Psoas muscle (tissue), 8 donors: Measurements from ENCODE around the gene CD248. TPM values are rescaled to one million over a fixed set of nuclear protein-coding genes. Genes with fewer than 3 reads are reported as not detected.

Experiments
- ATAC-seq, 4 donors: fragments of 200-7000 bp; cut with Tn5 transposase; one replicate each; pipeline ENCODE4 v1.9.1; 2020; ENCODE audit warnings: moderate library complexity in 3 of 4, mild to moderate bottlenecking in 2 of 4
- DNase-seq, 2 donors: peaks; one replicate each; pipeline ENCODE4 v3.0.0-alpha.2; 2020
- H3K27ac ChIP-seq: fragments of 200-600 bp; one replicate; pipeline ENCODE4 v1.8.0; 2022
- H3K27me3 ChIP-seq, 3 donors: fragments of 200-600 bp in 1 of 3; one replicate each; pipeline versions ENCODE4 v1.6.1 to v1.8.0; 2013 to 2022; ENCODE audit warnings: low read length in 2 of 3, mild to moderate bottlenecking in 2 of 3, moderate library complexity in 1 of 3; ENCODE audit not compliant: insufficient read depth in 3 of 3
- H3K36me3 ChIP-seq, 2 donors: fragments of 200-600 bp in 1 of 2; one replicate each; pipeline versions ENCODE4 v1.6.1 to v1.8.0; 2013 to 2022; ENCODE audit warnings: low read depth in 1 of 2, mild to moderate bottlenecking in 1 of 2, moderate library complexity in 1 of 2; ENCODE audit not compliant: insufficient read depth in 1 of 2
- H3K4me1 ChIP-seq: fragments of 200-600 bp; one replicate; pipeline ENCODE4 v1.8.0; 2022
- H3K4me3 ChIP-seq: fragments of 200-600 bp; one replicate; pipeline ENCODE4 v1.8.0; 2022; ENCODE audit warnings: mild to moderate bottlenecking
- H3K9me3 ChIP-seq: fragments of 200-600 bp; one replicate; pipeline ENCODE4 v1.8.0; 2022
- WGBS, 3 donors: extraction: QIAGEN DNeasy Blood & Tissue Kit; methylation state at CpG; one replicate each; pipeline versions ENCODE4 v1.1.6 to v1.1.7; 2013; 5-methylcytosine and 5-hydroxymethylcytosine counted together
- intact Hi-C, 2 donors: fragments of 100-400 bp; cut with DNase I; formaldehyde crosslinking; loops; one replicate each; pipeline versions ENCODE4 v1.11.0 to v1.14.2; 2022
- polyA plus RNA-seq, 3 donors: library from polyadenylated mRNA; stranded (reverse); fragments of 200-250 nt; gene quantifications; one replicate each; pipeline ENCODE4 v1.2.3, GENCODE V29; 2013
- total RNA-seq, 4 donors: library from RNA; stranded (reverse); fragmentation: NEBNext Ultra II Directional in 2 of 4; extraction: Animal tissue kit (Norgen Biotek cat#: 25700) in 2 of 4; gene quantifications; one replicate each; pipeline versions ENCODE4 v1.2.1 to v1.2.4, GENCODE V29; 2021 to 2023
- TF ChIP-seq, protein P1 (sequence below): fragments of 200-600 bp; IDR thresholded peaks from one replicate; pipeline ENCODE4 v1.8.0; 2022; ENCODE audit warnings: antibody characterized with exemption
- donor health status: healthy with polysubstance abuse.
- donor health status: DM: no; HTN: no; CAD: no; lungs with moderate emphysema.
- donor health status: Bipolar disorder and iron deficiency.
- donor health status: healthy.
- donor health status: DM: yes; HTN: yes; CAD: no.
- donor health status: DM: no; HTN: no; CAD: no.
- donor health status: DM: no; HTN: no; CAD: no.
- donor health status: DM: yes; HTN: yes; CAD: no.

Gene CD248
- total and polyA plus RNA-seq, 7 donors, result 2.9 to 10.7 (median 8.8) TPM

DNA sequence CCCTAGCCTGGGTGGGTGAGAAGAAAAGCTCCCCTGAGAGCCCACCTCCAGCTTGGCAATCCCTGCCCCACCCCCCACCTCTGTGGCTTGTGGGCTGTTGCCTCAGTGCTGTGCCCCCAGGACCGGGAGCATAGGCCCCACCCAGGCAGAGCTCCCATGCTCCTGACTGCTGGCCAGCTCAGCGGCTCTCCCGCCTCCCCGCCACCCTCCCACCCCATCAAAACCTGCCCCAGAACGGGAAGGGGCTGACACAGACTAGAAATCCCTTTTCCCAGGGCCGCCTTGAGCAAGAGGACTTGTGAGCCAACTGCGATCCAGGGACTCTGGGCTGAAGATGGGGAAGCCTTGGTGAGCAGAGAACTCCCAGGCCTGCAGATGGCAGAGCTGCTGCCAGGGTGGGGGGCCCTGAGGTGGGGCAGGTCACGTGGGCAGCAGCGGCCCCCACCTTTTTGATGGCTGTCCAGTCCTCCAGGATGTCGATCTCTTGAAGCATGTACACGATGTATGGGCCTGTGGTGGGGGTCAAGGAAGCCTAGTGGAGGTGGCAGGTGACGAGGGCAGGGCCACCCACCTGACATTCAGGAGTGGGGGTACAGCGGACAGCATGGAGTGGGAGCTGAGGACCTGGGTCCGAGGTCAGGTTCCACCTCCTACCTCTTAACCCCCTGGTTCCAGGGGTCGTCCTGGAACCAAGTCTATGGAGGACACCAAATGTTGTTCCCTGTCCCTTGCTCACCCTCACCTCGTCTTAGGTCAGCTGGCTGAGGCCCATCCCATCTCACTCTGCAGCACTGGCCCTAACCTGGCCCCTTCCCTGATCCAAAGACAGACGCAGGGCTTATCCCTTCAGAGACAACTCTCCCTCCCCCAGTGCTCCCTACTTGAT lies 21.7 kb upstream of the CD248 start:
- Histone ChIP-seq H3K36me3 (peaks cover 0 to 61% of the 10 kb centered on the region in 2 donors), H3K4me3 (no peak overlapping the region), H3K9me3 (no peaks in the 10 kb centered on the region), H3K27ac (no peak overlapping the region), H3K27me3 (no peaks in the 10 kb centered on the region), H3K4me1 (peaks cover 31% of the 10 kb centered on the region)
- intact Hi-C loops, result no loop called here
- DNase-seq (peak in 1 of 2 donors; percentile 51), ATAC-seq (no peak)
- TF ChIP-seq, protein P1, sequence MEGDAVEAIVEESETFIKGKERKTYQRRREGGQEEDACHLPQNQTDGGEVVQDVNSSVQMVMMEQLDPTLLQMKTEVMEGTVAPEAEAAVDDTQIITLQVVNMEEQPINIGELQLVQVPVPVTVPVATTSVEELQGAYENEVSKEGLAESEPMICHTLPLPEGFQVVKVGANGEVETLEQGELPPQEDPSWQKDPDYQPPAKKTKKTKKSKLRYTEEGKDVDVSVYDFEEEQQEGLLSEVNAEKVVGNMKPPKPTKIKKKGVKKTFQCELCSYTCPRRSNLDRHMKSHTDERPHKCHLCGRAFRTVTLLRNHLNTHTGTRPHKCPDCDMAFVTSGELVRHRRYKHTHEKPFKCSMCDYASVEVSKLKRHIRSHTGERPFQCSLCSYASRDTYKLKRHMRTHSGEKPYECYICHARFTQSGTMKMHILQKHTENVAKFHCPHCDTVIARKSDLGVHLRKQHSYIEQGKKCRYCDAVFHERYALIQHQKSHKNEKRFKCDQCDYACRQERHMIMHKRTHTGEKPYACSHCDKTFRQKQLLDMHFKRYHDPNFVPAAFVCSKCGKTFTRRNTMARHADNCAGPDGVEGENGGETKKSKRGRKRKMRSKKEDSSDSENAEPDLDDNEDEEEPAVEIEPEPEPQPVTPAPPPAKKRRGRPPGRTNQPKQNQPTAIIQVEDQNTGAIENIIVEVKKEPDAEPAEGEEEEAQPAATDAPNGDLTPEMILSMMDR, result no peak
- 80 to 89% (median 83%) methylated on average over 16 to 17 of the region's 17 CpGs for WGBS, 3 donors

DNA sequence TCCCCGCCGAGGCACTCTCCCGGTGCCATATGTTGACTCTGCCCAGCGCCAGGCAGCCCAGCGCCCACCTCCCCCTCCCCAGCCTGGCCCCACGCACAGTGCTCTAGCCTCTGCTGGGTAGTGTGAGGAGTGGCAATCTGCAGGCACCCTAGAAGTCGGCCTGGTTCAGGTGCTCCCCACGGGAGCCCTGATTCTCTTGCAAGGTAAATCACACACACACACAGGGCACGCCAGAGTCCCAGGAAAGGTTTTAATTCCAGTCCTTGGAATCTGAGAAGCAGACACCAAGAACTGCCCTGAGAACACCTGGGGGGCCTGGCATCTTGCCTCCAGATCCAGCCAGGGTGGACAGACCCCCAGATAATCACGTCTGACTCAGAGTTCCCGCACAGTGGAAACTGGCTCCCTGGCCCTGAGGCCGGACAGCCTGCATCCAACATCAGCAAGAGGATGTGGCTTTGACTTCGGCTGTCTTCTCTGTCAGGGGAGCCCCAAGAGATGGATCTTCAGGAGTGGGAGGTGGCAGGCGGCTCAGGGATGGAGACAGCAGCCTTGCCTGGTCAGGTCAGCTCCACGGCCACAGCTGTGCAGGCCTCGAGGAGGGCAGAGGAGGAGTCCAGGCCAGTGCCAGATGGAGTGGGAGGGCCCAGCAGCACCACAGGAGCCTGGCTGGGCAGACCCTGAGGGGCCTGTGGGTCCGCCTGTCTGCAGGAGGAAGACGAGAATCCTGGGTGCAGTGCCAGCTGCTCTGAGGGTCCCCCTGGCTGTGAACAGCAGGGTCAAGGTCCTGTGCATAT lies 20.5 kb upstream of the CD248 start:
- H3K27me3 ChIP-seq, result no peaks in the 10 kb centered on the region
- peaks cover 0 to 67% of the 10 kb centered on the region in 2 donors for H3K36me3 ChIP-seq
- WGBS, 3 donors, result 40 to 53% (median 43%) methylated on average over 17 to 18 of the region's 18 CpGs
- peak overlapping the region; percentile 78 for H3K4me3 ChIP-seq
- intact Hi-C loops, result no loop called here
- no peaks in the 10 kb centered on the region for H3K9me3 ChIP-seq
- DNase-seq, result peak in 1 of 2 donors; percentile 50
- no peak for ATAC-seq
- TF ChIP-seq, protein P1, result no peak
- peaks cover 31% of the 10 kb centered on the region for H3K4me1 ChIP-seq
- H3K27ac ChIP-seq, result peak overlapping the region; percentile 89

DNA sequence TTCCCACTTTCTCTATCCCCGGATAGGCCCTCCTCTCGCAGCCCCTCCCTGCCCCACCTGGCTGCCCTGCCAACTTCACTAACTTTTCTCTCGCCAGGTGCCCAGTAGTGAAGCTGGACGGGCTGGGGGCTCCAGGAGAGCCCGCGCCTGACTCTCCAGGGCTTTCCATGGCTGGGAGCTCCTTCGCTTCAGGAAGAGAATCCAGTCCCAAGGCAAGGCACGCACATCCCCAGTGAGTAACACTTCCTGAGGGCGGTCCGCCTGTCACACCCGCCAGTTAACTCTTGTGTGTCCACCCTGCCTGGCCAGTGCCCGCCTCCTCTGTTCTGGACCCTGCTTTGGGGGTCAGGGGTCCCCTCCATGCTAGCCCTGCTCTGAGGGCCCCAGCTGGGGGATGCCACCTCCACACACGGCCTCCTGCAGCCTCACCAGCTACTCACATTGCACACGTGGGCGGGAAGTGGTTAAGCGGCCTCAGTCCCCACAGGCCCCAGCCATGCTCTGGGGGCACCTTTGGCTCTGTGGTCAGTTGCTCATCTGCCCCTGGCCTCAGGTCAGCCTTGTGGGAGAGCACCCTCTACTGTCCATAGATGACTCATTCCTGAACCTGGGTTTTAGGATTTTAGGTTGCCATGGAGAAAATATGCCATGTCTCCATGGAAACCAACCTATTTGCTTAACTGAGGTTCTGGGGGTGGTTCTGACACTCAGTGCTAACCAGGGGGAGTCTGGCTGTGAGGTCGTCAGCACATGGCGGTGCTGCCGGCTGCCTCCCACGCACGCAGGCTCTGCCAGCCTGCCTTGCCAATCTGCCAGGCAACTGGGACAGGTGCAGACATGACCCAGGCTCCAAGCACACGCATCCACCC lies 19.6 kb upstream of the CD248 start, which contains the start of gene RIN1:
TSS of gene RIN1 (minus strand) at position 201 of the 869 bp plus-strand sequence. CDS start at position 169, 32 bp downstream.
- peaks cover 31% of the 10 kb centered on the region for H3K4me1 ChIP-seq
- H3K36me3 ChIP-seq, result peaks cover 0 to 64% of the 10 kb centered on the region in 2 donors
- H3K27me3 ChIP-seq, result no peaks in the 10 kb centered on the region
- ATAC-seq, result peak; percentile 83 to 90 (median 88)
- TF ChIP-seq, protein P1, result peak; percentile 46
- peak within 1 kb of the TSS; percentile 89 for H3K27ac ChIP-seq
- peak within 1 kb of the TSS; percentile 78 for H3K4me3 ChIP-seq
- peak; percentile 69 to 82 for DNase-seq
- intact Hi-C loops, result no loop called here
- WGBS, 3 donors, result 3 to 5% (median 4%) methylated on average over 22 of the region's 22 CpGs
- no peaks in the 10 kb centered on the region for H3K9me3 ChIP-seq

DNA sequence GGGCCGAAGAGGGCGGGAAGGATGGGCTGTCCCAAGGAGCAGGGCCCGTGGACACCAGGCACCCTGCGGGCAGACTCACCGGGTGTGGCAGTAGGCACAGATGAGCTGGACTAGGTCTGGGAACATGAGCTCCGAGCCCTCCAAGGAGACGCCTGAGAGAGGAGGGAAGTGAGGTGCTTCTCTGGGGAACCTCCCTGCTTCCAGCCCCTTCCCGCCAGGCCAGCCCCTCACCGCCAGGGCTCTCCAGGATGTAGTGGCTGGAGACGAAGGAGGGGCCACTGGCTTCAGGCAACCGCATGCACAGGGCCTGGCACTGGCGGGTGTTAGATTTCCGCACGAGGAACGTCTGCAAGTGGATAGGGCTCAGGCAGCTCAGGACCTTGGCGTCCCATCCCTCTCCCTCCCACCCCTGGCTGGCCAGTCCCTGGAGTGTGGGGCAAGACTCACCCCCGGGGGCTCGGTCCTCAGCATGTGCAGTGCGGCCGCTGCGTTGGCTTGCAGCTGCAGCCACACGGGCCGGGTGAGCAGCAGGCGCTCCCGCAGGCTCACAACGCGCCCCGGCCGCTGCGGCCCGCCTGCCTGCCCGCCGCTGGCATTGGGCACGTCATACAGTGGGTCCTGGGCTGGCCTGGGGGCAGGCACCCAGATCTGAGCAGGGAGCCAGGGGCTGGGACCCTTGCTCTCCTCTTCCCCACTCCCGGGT lies 18.8 kb upstream of the CD248 start:
- intact Hi-C loops, result no loop called here
- TF ChIP-seq, protein P1, result no peak
- Histone ChIP-seq H3K4me1 (peaks cover 31% of the 10 kb centered on the region), H3K27ac (peak overlapping the region; percentile 89), H3K4me3 (peak overlapping the region; percentile 78), H3K27me3 (no peaks in the 10 kb centered on the region), H3K9me3 (no peaks in the 10 kb centered on the region), H3K36me3 (peaks cover 0 to 56% of the 10 kb centered on the region in 2 donors)
- peak; percentile 35 to 56 (median 45) for ATAC-seq
- DNase-seq, result peak; percentile 47 to 72
- WGBS, 3 donors, result 7 to 11% (median 11%) methylated on average over 30 to 35 of the region's 35 CpGs
